ENCODE data around the gene ME1.
"Not testable (repeated sequence)": the region's sequence is repeated elsewhere in the genome, so short reads cannot be mapped to it uniquely, and the experiment has no call there.

The ME1 gene

DNA sequence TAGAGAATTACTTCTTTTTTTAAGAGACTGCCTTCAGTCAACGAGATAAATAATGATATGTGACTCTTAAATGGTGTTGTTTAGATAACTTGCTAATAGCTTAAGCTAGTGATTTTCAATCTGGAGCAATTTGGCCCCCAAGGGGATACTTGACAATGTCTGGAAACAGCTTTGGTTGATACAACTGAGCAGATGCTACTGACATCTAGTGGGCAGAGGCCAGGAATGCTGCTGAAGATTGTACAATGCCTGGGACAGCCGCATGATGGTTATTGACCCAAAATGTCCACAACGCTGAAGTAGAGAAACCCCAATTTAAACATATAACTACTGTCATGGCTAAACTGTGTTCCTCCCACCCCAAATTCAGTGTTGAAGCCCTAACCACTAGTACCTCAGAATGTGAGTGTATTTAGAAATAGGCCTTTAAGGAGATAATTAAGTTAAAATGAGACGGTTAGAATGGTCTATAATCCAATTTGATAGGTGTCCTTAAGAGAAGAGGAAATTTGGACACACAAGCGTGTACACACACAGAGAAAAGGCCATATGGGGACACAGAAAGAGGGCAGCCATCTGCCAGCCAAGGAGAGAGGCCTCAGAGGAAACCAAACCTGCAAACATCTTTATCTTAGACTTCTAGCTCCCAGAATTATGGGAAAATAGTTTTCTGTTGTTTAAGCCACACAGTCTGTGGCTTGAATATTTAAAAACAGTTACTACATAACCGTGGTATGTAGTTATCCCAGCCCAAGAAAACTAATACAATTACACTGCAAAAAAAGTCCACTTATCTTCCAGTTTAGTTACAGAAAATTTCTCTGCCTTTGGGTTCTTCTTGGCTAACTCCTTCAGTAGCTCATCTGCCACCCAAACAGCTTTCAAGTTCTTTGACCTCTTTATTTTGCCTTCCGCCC, 215.5 kb downstream of the ME1 start:
- H3K27me3 ChIP-seq (ENCODE audit: low read depth, low read length), result no peaks in the 10 kb centered on the region
- no peak overlapping the region for H3K4me3 ChIP-seq (ENCODE audit: low read depth in 1 of 2, low read length in 2 of 2)
- no peaks in the 10 kb centered on the region for H3K4me1 ChIP-seq (ENCODE audit: control insufficient read depth in 1 of 2, insufficient read depth in 2 of 2, low read length in 2 of 2)
- H3K36me3 ChIP-seq (ENCODE audit: control insufficient read depth in 1 of 2, insufficient read depth in 2 of 2, low read length in 2 of 2), result no peaks in the 10 kb centered on the region
- no peaks in the 10 kb centered on the region for H3K9me3 ChIP-seq (ENCODE audit: control insufficient read depth in 1 of 2, low read length in 2 of 2)
- H3K27ac ChIP-seq (ENCODE audit: low read length), result no peak overlapping the region

DNA sequence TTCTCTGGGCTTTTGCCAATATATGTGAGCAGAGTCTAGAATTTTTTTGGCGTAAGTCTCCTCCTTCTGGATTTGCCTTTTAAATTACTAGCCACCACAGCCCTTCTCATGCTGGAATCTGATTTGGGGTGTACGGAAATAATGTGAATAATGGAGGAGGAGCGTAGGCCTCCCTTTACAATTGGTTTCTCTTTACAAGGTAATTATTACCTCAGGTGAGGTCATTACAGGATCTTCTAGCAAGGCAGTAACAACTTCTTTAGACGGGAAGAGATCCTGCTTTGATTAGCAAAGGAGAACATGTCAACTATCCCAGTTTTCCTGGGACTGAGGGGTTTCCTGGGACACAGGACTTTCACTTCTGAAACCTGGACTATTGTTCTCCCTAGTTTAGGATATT, 228.8 kb downstream of the ME1 start:
- H3K9me3 ChIP-seq (ENCODE audit: control insufficient read depth in 1 of 2, low read length in 2 of 2), result no peaks in the 10 kb centered on the region
- H3K36me3 ChIP-seq (ENCODE audit: control insufficient read depth in 1 of 2, insufficient read depth in 2 of 2, low read length in 2 of 2), result no peaks in the 10 kb centered on the region
- H3K4me3 ChIP-seq (ENCODE audit: low read depth in 1 of 2, low read length in 2 of 2), result no peak overlapping the region
- H3K27me3 ChIP-seq (ENCODE audit: low read depth, low read length), result no peaks in the 10 kb centered on the region
- H3K27ac ChIP-seq (ENCODE audit: low read length), result no peak overlapping the region
- H3K4me1 ChIP-seq (ENCODE audit: control insufficient read depth in 1 of 2, insufficient read depth in 2 of 2, low read length in 2 of 2), result no peaks in the 10 kb centered on the region

GRCh38 chr6:83199863-83200225, 231.0 kb downstream of the ME1 start:
- H3K9me3 ChIP-seq (ENCODE audit: control insufficient read depth in 1 of 2, low read length in 2 of 2), result no peaks in the 10 kb centered on the region
- H3K4me1 ChIP-seq (ENCODE audit: control insufficient read depth in 1 of 2, insufficient read depth in 2 of 2, low read length in 2 of 2), result peaks cover 0 to 2% of the 10 kb centered on the region in 2 donors
- no peak overlapping the region for H3K27ac ChIP-seq (ENCODE audit: low read length)

DNA sequence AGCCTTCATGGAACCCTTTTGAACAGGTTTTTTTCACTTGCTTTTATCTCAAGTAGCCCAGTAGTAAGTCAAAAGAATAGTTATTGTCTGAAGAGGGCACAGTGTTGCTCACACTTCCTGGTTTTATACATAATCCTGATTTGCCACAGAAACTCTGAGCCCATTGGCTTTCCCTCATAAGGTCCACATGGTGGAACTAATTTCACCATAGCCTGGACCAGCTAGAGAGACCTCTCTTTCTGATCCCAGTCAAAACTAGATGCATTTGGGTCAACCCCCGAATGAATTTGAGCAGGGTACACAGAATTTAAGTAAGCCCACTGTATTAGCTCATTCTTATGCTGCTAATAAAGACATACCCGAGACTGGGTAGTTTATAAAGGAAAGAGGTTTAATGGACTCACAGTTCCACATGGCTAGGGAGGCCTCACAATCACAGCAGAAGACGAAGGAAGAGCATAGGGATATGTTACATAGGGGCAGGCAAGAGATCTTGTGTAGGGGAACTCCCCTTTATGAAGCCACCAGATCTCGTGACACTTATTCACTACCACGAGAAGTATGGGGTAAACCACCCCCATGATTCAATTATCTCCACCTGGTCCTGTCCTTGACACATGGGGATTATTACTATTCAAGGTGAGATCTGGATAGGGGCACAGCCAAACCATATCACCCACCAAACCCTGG, 231.5 kb downstream of the ME1 start:
- H3K4me3 ChIP-seq (ENCODE audit: low read depth in 1 of 2, low read length in 2 of 2), result no peak overlapping the region
- H3K36me3 ChIP-seq (ENCODE audit: control insufficient read depth in 1 of 2, insufficient read depth in 2 of 2, low read length in 2 of 2), result no peaks in the 10 kb centered on the region
- H3K4me1 ChIP-seq (ENCODE audit: control insufficient read depth in 1 of 2, insufficient read depth in 2 of 2, low read length in 2 of 2), result peaks cover 3 to 7% of the 10 kb centered on the region in 2 donors
- no peaks in the 10 kb centered on the region for H3K27me3 ChIP-seq (ENCODE audit: low read depth, low read length)
- no peak overlapping the region for H3K27ac ChIP-seq (ENCODE audit: low read length)
- no peaks in the 10 kb centered on the region for H3K9me3 ChIP-seq (ENCODE audit: control insufficient read depth in 1 of 2, low read length in 2 of 2)

More at GRCh38 chr6:83199863-83200225, 231.0 kb downstream of the ME1 start:
- H3K27me3 ChIP-seq (ENCODE audit: low read depth, low read length), result no peaks in the 10 kb centered on the region
- H3K36me3 ChIP-seq (ENCODE audit: control insufficient read depth in 1 of 2, insufficient read depth in 2 of 2, low read length in 2 of 2), result no peaks in the 10 kb centered on the region
- H3K4me3 ChIP-seq (ENCODE audit: low read depth in 1 of 2, low read length in 2 of 2), result no peak overlapping the region

DNA sequence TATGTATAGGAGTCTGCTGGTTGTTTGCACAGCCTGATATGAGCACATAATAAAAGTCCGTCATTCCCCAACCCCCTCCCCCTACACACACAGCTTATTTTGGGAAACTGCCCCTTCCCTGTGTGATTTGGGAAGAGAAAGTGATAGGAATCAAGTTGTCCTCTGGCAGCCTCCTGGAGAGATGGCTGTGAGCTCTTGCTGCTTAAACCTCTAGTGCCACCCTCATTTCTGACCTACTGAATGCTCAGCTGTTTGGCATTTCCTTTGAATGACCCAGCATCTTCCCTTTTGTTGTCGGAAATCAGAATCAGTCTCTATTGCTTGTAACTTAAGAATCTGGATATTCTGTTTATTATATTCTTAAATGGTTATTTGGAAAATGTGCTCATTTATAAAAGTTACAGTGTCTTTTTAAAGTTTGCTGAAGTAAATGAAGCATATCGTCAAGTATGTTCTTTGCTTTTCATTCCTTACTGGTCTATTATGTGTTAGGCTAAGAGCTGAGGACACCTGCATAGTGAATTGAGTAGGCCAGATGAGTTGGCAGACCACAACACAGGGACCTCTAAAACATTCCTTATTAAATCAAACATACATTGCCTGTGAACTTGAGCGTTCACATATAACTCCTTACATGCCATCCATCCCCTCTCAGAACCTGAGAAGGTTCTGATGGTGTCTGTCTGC, 232.2 kb downstream of the ME1 start:
- H3K4me3 ChIP-seq (ENCODE audit: low read depth in 1 of 2, low read length in 2 of 2), result no peak overlapping the region
- H3K4me1 ChIP-seq (ENCODE audit: control insufficient read depth in 1 of 2, insufficient read depth in 2 of 2, low read length in 2 of 2), result peaks cover 5 to 8% of the 10 kb centered on the region in 2 donors
- H3K36me3 ChIP-seq (ENCODE audit: control insufficient read depth in 1 of 2, insufficient read depth in 2 of 2, low read length in 2 of 2), result no peaks in the 10 kb centered on the region
- no peak overlapping the region for H3K27ac ChIP-seq (ENCODE audit: low read length)
- H3K9me3 ChIP-seq (ENCODE audit: control insufficient read depth in 1 of 2, low read length in 2 of 2), result no peaks in the 10 kb centered on the region
- no peaks in the 10 kb centered on the region for H3K27me3 ChIP-seq (ENCODE audit: low read depth, low read length)

GRCh38 chr6:83193747-83194566, 236.9 kb downstream of the ME1 start:
- Histone ChIP-seq H3K9me3 (ENCODE audit: control insufficient read depth in 1 of 2, low read length in 2 of 2) (no peaks in the 10 kb centered on the region), H3K36me3 (ENCODE audit: control insufficient read depth in 1 of 2, insufficient read depth in 2 of 2, low read length in 2 of 2) (peaks cover 0 to 5% of the 10 kb centered on the region in 2 donors), H3K4me1 (ENCODE audit: control insufficient read depth in 1 of 2, insufficient read depth in 2 of 2, low read length in 2 of 2) (peaks cover 8 to 18% of the 10 kb centered on the region in 2 donors), H3K4me3 (ENCODE audit: low read depth in 1 of 2, low read length in 2 of 2) (peak overlapping the region; percentile 77 to 96), H3K27me3 (ENCODE audit: low read depth, low read length) (no peaks in the 10 kb centered on the region), H3K27ac (ENCODE audit: low read length) (peak overlapping the region; percentile 64)

GRCh38 chr6:83192871-83193746, 237.7 kb downstream of the ME1 start, which contains the start of the genes PGM3 and RWDD2A:
Gene PGM3 (minus strand): TSS chr6:83193265. CDS start chr6:83191012, 2,253 bp downstream.
Gene RWDD2A (plus strand): TSS chr6:83193357. CDS start chr6:83194452, 1,095 bp downstream.
- H3K36me3 ChIP-seq (ENCODE audit: control insufficient read depth in 1 of 2, insufficient read depth in 2 of 2, low read length in 2 of 2), result peaks cover 5% of the 10 kb centered on the region in 2 donors
- peaks cover 8 to 18% of the 10 kb centered on the region in 2 donors for H3K4me1 ChIP-seq (ENCODE audit: control insufficient read depth in 1 of 2, insufficient read depth in 2 of 2, low read length in 2 of 2)
- H3K27me3 ChIP-seq (ENCODE audit: low read depth, low read length), result no peaks in the 10 kb centered on the region
- peak within 1 kb of the TSS; percentile 77 to 96 for H3K4me3 ChIP-seq (ENCODE audit: low read depth in 1 of 2, low read length in 2 of 2)
- H3K27ac ChIP-seq (ENCODE audit: low read length), result peak within 1 kb of the TSS; percentile 64
- no peaks in the 10 kb centered on the region for H3K9me3 ChIP-seq (ENCODE audit: control insufficient read depth in 1 of 2, low read length in 2 of 2)

DNA sequence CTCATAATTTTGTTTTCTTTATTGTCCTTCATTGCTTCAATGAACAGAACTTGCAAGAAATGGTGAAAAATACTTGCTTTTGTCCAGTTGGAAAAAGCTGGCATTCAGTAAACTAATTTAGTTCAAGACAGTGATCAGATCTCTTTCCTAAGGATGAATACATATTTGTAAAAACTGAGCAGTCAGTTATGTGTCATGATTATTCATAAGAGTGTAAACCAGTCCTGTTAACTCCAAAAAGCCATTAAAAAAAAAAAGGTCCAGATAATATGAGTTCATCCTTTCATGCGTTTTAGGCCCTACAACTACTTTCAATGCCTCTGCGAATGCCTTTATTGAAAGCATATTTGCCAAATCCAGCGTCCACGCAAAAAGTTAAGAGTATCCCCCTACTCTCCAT, 238.4 kb downstream of the ME1 start:
- Histone ChIP-seq H3K36me3 (ENCODE audit: control insufficient read depth in 1 of 2, insufficient read depth in 2 of 2, low read length in 2 of 2) (peaks cover 5 to 9% of the 10 kb centered on the region in 2 donors), H3K27me3 (ENCODE audit: low read depth, low read length) (no peaks in the 10 kb centered on the region), H3K27ac (ENCODE audit: low read length) (peak overlapping the region; percentile 64), H3K9me3 (ENCODE audit: control insufficient read depth in 1 of 2, low read length in 2 of 2) (no peaks in the 10 kb centered on the region), H3K4me1 (ENCODE audit: control insufficient read depth in 1 of 2, insufficient read depth in 2 of 2, low read length in 2 of 2) (peaks cover 8 to 18% of the 10 kb centered on the region in 2 donors), H3K4me3 (ENCODE audit: low read depth in 1 of 2, low read length in 2 of 2) (peak overlapping the region; percentile 77 to 96)

- Histone ChIP-seq H3K4me3 (ENCODE audit: low read depth in 1 of 2, low read length in 2 of 2) (peak overlapping the region; percentile 77 to 96), H3K4me1 (ENCODE audit: control insufficient read depth in 1 of 2, insufficient read depth in 2 of 2, low read length in 2 of 2) (peaks cover 8 to 18% of the 10 kb centered on the region in 2 donors)
- H3K27me3 ChIP-seq (ENCODE audit: low read depth, low read length); H3K9me3 ChIP-seq (ENCODE audit: control insufficient read depth in 1 of 2, low read length in 2 of 2); H3K27ac ChIP-seq (ENCODE audit: low read length); H3K36me3 ChIP-seq (ENCODE audit: control insufficient read depth in 1 of 2, insufficient read depth in 2 of 2, low read length in 2 of 2): not testable (repeated sequence)
Measured at GRCh38 chr6:83191974-83192373, 238.9 kb downstream of the ME1 start.

DNA sequence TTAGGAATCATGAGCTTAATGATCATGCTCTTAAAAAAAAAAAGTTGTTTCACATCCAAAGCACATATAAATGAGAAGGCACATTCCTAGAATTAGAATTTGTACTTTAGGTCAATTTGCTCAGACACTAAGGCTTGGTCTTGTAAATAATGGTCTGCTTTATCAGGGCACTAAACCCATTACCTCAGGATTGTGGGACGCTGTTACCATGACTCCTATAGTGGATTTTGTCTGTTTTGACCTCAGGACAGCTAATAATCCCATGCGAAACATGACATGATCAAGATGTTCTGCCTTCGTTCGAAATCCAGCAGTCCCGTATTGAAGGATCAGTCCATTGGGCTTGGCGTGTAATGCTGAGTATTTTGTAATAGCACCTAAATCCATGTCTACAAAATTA, 240.2 kb downstream of the ME1 start:
- Histone ChIP-seq H3K27me3 (ENCODE audit: low read depth, low read length) (no peaks in the 10 kb centered on the region), H3K4me1 (ENCODE audit: control insufficient read depth in 1 of 2, insufficient read depth in 2 of 2, low read length in 2 of 2) (peaks cover 8 to 18% of the 10 kb centered on the region in 2 donors), H3K36me3 (ENCODE audit: control insufficient read depth in 1 of 2, insufficient read depth in 2 of 2, low read length in 2 of 2) (peaks cover 13 to 16% of the 10 kb centered on the region in 2 donors), H3K4me3 (ENCODE audit: low read depth in 1 of 2, low read length in 2 of 2) (no peak overlapping the region), H3K27ac (ENCODE audit: low read length) (no peak overlapping the region), H3K9me3 (ENCODE audit: control insufficient read depth in 1 of 2, low read length in 2 of 2) (no peaks in the 10 kb centered on the region)
